GM23338 (cell line): Measurements from ENCODE around the gene PIAS1. TPM values are rescaled to one million over a fixed set of nuclear protein-coding genes. Genes with fewer than 3 reads are reported as not detected.

Source experiments
- ATAC-seq: fragments of 200-7000 bp; cut with Tn5 transposase; 3 replicates; pipeline ENCODE4 v1.9.1; 2020
- DNase-seq: peaks from one replicate; pipeline ENCODE4 v3.0.0-alpha.2; 2015; ENCODE audit warnings: low spot score
- H2AFZ ChIP-seq: fragments of 200-600 bp; sonication (generic); 2 replicates; pipeline ENCODE4 v1.8.0; 2016; ENCODE audit warnings: antibody characterized with exemption, mild to moderate bottlenecking, moderate library complexity
- H3F3A ChIP-seq: fragments of 200-600 bp; sonication (generic); replicated peaks from 2 replicates; pipeline ENCODE4 v1.8.0; 2017; ENCODE audit warnings: antibody characterized with exemption, mixed run types, low read depth
- H3K27ac ChIP-seq: fragments of 200-600 bp; sonication (generic); 2 replicates; pipeline ENCODE4 v1.6.1; 2016; ENCODE audit warnings: low read depth
- H3K27me3 ChIP-seq: fragments of 200-600 bp; sonication (generic); 2 replicates; pipeline ENCODE4 v1.8.0; 2016; ENCODE audit warnings: mild to moderate bottlenecking, mixed run types, moderate library complexity; ENCODE audit not compliant: insufficient read depth
- H3K36me3 ChIP-seq: fragments of 200-600 bp; sonication (generic); 2 replicates; pipeline ENCODE4 v1.8.0; 2016; ENCODE audit warnings: mild to moderate bottlenecking; ENCODE audit not compliant: insufficient read depth
- H3K4me1 ChIP-seq: fragments of 200-600 bp; sonication (generic); 2 replicates; pipeline ENCODE4 v1.8.0; 2016; ENCODE audit warnings: mild to moderate bottlenecking, moderate library complexity; ENCODE audit not compliant: insufficient read depth
- H3K4me2 ChIP-seq: fragments of 200-600 bp; sonication (generic); 2 replicates; pipeline ENCODE4 v1.7.1; 2017; ENCODE audit warnings: mixed run types
- H3K4me3 ChIP-seq: fragments of 200-600 bp; sonication (generic); 2 replicates; pipeline ENCODE4 v1.6.1; 2016; ENCODE audit warnings: mixed run types
- H3K79me2 ChIP-seq: fragments of 200-600 bp; sonication (generic); replicated peaks from 2 replicates; pipeline ENCODE4 v1.8.0; 2017; ENCODE audit warnings: mild to moderate bottlenecking; ENCODE audit not compliant: insufficient read depth
- H3K9me2 ChIP-seq: fragments of 200-600 bp; sonication (generic); 2 replicates; pipeline ENCODE4 v1.8.0; 2017; ENCODE audit not compliant: insufficient read depth
- H4K20me1 ChIP-seq: fragments of 200-600 bp; sonication (generic); replicated peaks from 2 replicates; pipeline ENCODE4 v1.8.0; 2017; ENCODE audit warnings: mild to moderate bottlenecking; ENCODE audit not compliant: insufficient read depth
- H3K27ac Mint-ChIP-seq: 2 replicates; pipeline ENCODE4 v1.8.0; 2020; ENCODE audit warnings: inconsistent platforms, mild to moderate bottlenecking, moderate library complexity, mixed read lengths
- H3K27me3 Mint-ChIP-seq: 3 replicates; pipeline ENCODE4 v1.8.0; 2022; ENCODE audit warnings: low read depth, mild to moderate bottlenecking, moderate library complexity, mixed read lengths, inconsistent platforms; ENCODE audit not compliant: insufficient read depth, poor library complexity
- H3K36me3 Mint-ChIP-seq: 3 replicates; pipeline ENCODE4 v1.8.0; 2021; ENCODE audit warnings: low read depth, mild to moderate bottlenecking, inconsistent platforms, moderate library complexity, mixed read lengths
- H3K4me1 Mint-ChIP-seq: 3 replicates; pipeline ENCODE4 v1.8.0; 2020; ENCODE audit warnings: mild to moderate bottlenecking, inconsistent platforms, mixed read lengths
- H3K4me3 Mint-ChIP-seq: 3 replicates; pipeline ENCODE4 v1.8.0; 2021; ENCODE audit warnings: moderate library complexity, mild to moderate bottlenecking, inconsistent platforms, mixed read lengths
- H3K9me3 Mint-ChIP-seq: 3 replicates; pipeline ENCODE4 v1.8.0; 2020; ENCODE audit warnings: moderate library complexity, mild to moderate bottlenecking, inconsistent platforms, mixed read lengths
- CREB1 ChIP-seq: fragments of 250-450 bp; sonication (Bioruptor Pico); IDR thresholded peaks from 2 replicates; pipeline ENCODE4 v1.5.0; 2020; ENCODE audit warnings: low read depth, mild to moderate bottlenecking, moderate library complexity
- CTCF ChIP-seq, 2 experiments: fragments of 200-600 bp in 1 of 2; sonication (generic) in 1 of 2; conservative IDR thresholded peaks; 2 replicates each; pipeline versions ENCODE4 v1.5.1 to v1.6.1; 2016 to 2017; ENCODE audit warnings: antibody characterized with exemption in 2 of 2, low read depth in 2 of 2, mild to moderate bottlenecking in 2 of 2, moderate library complexity in 1 of 2
- ETS1 ChIP-seq: IDR thresholded peaks from 2 replicates; pipeline ENCODE4 v1.6.1; 2016; ENCODE audit warnings: antibody characterized with exemption
- EZH2phosphoT487 ChIP-seq: fragments of 200-600 bp; sonication (generic); IDR thresholded peaks from one replicate; pipeline ENCODE4 v1.8.1; 2018; ENCODE audit warnings: antibody characterized with exemption; ENCODE audit not compliant: unreplicated experiment
- JUNB ChIP-seq: IDR thresholded peaks from one replicate; pipeline ENCODE4 v1.6.1; 2016; ENCODE audit warnings: antibody characterized with exemption; ENCODE audit not compliant: unreplicated experiment
- STAT1 ChIP-seq: IDR thresholded peaks from one replicate; pipeline ENCODE4 v1.6.1; 2016; ENCODE audit warnings: antibody characterized with exemption; ENCODE audit not compliant: unreplicated experiment
- ZNF114 ChIP-seq: fragments of 250-450 bp; sonication (Bioruptor Pico); IDR thresholded peaks from 2 replicates; pipeline ENCODE4 v1.5.0; 2020; ENCODE audit warnings: mild to moderate bottlenecking, moderate library complexity
- ZNF462 ChIP-seq: fragments of 250-450 bp; sonication (Bioruptor Pico); IDR thresholded peaks from 2 replicates; pipeline ENCODE4 v1.5.0; 2020; ENCODE audit warnings: mild to moderate bottlenecking, moderate library complexity
- polyA plus RNA-seq: library from polyadenylated mRNA; unstranded; fragments of >200 nt; fragmentation: Nextera tagmentation; extraction: Ambion mirVana; gene quantifications from 2 replicates; pipeline ENCODE4 v1.2.1, GENCODE V29; 2016
- total RNA-seq: library from RNA; depleted of rRNA; stranded (reverse); fragments of >200 nt; shearing (Covaris generic); gene quantifications from 2 replicates; pipeline ENCODE4 v1.2.3, GENCODE V29; 2014

PIAS1 gene
- total and polyA plus RNA-seq, 2 experiments from 2014 or later, result 30.7 to 32.1 TPM

- no peak for TF ChIP-seq CREB1 (CRISPR knock-in tag)
- TF ChIP-seq STAT1, result no peak
- TF ChIP-seq ETS1, result no peak
- TF ChIP-seq ZNF462 (CRISPR knock-in tag), result no peak
- no peak for TF ChIP-seq ZNF114 (CRISPR knock-in tag)
Measured at GRCh38 chr15:68055224-68055705, 1.1 kb downstream of the PIAS1 start (continued).

- Mint-ChIP-seq H3K36me3 (no peaks in the 10 kb centered on the region), H3K4me3 (peak overlapping the region; percentile 91), H3K27me3 (peaks cover 11% of the 10 kb centered on the region), H3K4me1 (peaks cover 46% of the 10 kb centered on the region), H3K9me3 (no peaks in the 10 kb centered on the region), H3K27ac (no peak overlapping the region)
- Histone ChIP-seq H3F3A (no peaks in the 10 kb centered on the region), H3K27me3 (0 out of 2 replicates have a peak, but pooled peaks cover 7% of the 10 kb centered on the region), H3K4me3 (peak overlapping the region; percentile 89), H3K4me2 (peak overlapping the region; percentile 98), H3K79me2 (peaks cover 64% of the 10 kb centered on the region), H3K36me3 (no peaks in the 10 kb centered on the region), H4K20me1 (peaks cover 21% of the 10 kb centered on the region), H3K4me1 (peaks cover 41% of the 10 kb centered on the region), H3K9me2 (no peaks in the 10 kb centered on the region), H3K27ac (no peak overlapping the region), H2AFZ (no peak overlapping the region)
- ATAC-seq (no peak), DNase-seq (no peak)
- TF ChIP-seq CTCF (conservative IDR thresholded peaks at IDR 0.05; ENCODE audit: low read depth in 2 of 2) (no peak), JUNB (no peak), STAT1 (no peak), EZH2phosphoT487 (no peak)
Measured at GRCh38 chr15:68056097-68056865, 2.2 kb downstream of the PIAS1 start.
